RWPE2 (cell line): ENCODE measurements around the gene UBC.

Source experiments
- ATAC-seq: fragments of 200-7000 bp; cut with Tn5 transposase; 3 replicates; pipeline ENCODE4 v1.9.1; 2021; ENCODE audit warnings: low read depth
- DNase-seq: peaks from one replicate; pipeline ENCODE4 v3.0.0-alpha.2; 2020; ENCODE audit warnings: low spot score
- H3K27ac ChIP-seq: fragments of 450-650 bp; 2 replicates; pipeline ENCODE4 v1.5.1; 2017; ENCODE audit warnings: mild to moderate bottlenecking; ENCODE audit not compliant: poor library complexity, severe bottlenecking
- H3K27me3 ChIP-seq: fragments of 250-450 bp; sonication (Bioruptor Pico); 2 replicates; pipeline ENCODE4 v1.5.1; 2021; ENCODE audit warnings: mild to moderate bottlenecking, moderate library complexity; ENCODE audit not compliant: insufficient read depth, poor library complexity, severe bottlenecking
- H3K36me3 ChIP-seq: fragments of 250-450 bp; sonication (Bioruptor Pico); 2 replicates; pipeline ENCODE4 v1.5.1; 2020; ENCODE audit warnings: low read depth, mild to moderate bottlenecking, moderate library complexity
- H3K4me1 ChIP-seq: fragments of 250-450 bp; sonication (Bioruptor Pico); 2 replicates; pipeline ENCODE4 v1.5.1; 2021; ENCODE audit warnings: mild to moderate bottlenecking, moderate library complexity; ENCODE audit not compliant: insufficient read depth, poor library complexity, severe bottlenecking
- H3K4me3 ChIP-seq: fragments of 250-450 bp; sonication (Bioruptor Pico); 2 replicates; pipeline ENCODE4 v1.5.1; 2021; ENCODE audit warnings: mild to moderate bottlenecking, moderate library complexity; ENCODE audit not compliant: severe bottlenecking
- H3K9me3 ChIP-seq: fragments of 250-450 bp; sonication (Bioruptor Pico); 2 replicates; pipeline ENCODE4 v1.5.1; 2021; ENCODE audit warnings: mild to moderate bottlenecking, moderate library complexity; ENCODE audit not compliant: severe bottlenecking
- CTCF ChIP-seq: fragments of 450-650 bp; IDR thresholded peaks from one replicate; pipeline ENCODE4 v1.5.1; 2017; ENCODE audit warnings: mild to moderate bottlenecking, moderate library complexity; ENCODE audit not compliant: poor library complexity, severe bottlenecking

Gene UBC

GRCh38 chr12:124917841-124918621 lies 3.6 kb upstream of the UBC start:
- Histone ChIP-seq H3K4me3 (peak overlapping the region; percentile 19), H3K27ac (peak overlapping the region; percentile 100), H3K27me3 (no peaks in the 10 kb centered on the region), H3K9me3 (no peaks in the 10 kb centered on the region), H3K36me3 (peaks cover 11% of the 10 kb centered on the region), H3K4me1 (peaks cover 53% of the 10 kb centered on the region)
- peak; percentile 53 for ATAC-seq
- DNase-seq = peak; percentile 85
- TF ChIP-seq CTCF = no peak

- H3K27ac ChIP-seq = peak overlapping the region; percentile 100
- H3K4me3 ChIP-seq = peak overlapping the region; percentile 96
- DNase-seq (peak; percentile 99), ATAC-seq (peak; percentile 68)
- peaks cover 53% of the 10 kb centered on the region for H3K4me1 ChIP-seq
- TF ChIP-seq CTCF = no peak
- H3K27me3 ChIP-seq = no peaks in the 10 kb centered on the region
- no peaks in the 10 kb centered on the region for H3K9me3 ChIP-seq
- peaks cover 11% of the 10 kb centered on the region for H3K36me3 ChIP-seq
Measured at GRCh38 chr12:124917135-124917840, 2.8 kb upstream of the UBC start.

- no peaks in the 10 kb centered on the region for H3K9me3 ChIP-seq
- ATAC-seq = peak; percentile 15
- no peaks in the 10 kb centered on the region for H3K27me3 ChIP-seq
- TF ChIP-seq CTCF = no peak
- peak overlapping the region; percentile 100 for H3K27ac ChIP-seq
- peaks cover 46% of the 10 kb centered on the region for H3K4me1 ChIP-seq
- H3K4me3 ChIP-seq = peak overlapping the region; percentile 96
- DNase-seq = peak; percentile 81
- H3K36me3 ChIP-seq = peaks cover 11% of the 10 kb centered on the region
Measured at GRCh38 chr12:124916374-124917134, 2.1 kb upstream of the UBC start.

- Histone ChIP-seq H3K4me1 (peaks cover 43% of the 10 kb centered on the region), H3K27ac (peak overlapping the region; percentile 100), H3K27me3 (no peaks in the 10 kb centered on the region), H3K9me3 (no peaks in the 10 kb centered on the region), H3K4me3 (peak overlapping the region; percentile 96), H3K36me3 (peaks cover 20% of the 10 kb centered on the region)
- no peak for DNase-seq
- ATAC-seq = no peak
- no peak for TF ChIP-seq CTCF
Measured at GRCh38 chr12:124915239-124916236, 1.1 kb upstream of the UBC start.
